Measurements from ENCODE around the gene CREBRF.
A peak's percentile ranks its signal among the peaks of the same experiment; 100 is the strongest.
"Not testable (repeated sequence)": the region's sequence is repeated elsewhere in the genome, so short reads cannot be mapped to it uniquely, and the experiment has no call there.

CREBRF gene

DNA sequence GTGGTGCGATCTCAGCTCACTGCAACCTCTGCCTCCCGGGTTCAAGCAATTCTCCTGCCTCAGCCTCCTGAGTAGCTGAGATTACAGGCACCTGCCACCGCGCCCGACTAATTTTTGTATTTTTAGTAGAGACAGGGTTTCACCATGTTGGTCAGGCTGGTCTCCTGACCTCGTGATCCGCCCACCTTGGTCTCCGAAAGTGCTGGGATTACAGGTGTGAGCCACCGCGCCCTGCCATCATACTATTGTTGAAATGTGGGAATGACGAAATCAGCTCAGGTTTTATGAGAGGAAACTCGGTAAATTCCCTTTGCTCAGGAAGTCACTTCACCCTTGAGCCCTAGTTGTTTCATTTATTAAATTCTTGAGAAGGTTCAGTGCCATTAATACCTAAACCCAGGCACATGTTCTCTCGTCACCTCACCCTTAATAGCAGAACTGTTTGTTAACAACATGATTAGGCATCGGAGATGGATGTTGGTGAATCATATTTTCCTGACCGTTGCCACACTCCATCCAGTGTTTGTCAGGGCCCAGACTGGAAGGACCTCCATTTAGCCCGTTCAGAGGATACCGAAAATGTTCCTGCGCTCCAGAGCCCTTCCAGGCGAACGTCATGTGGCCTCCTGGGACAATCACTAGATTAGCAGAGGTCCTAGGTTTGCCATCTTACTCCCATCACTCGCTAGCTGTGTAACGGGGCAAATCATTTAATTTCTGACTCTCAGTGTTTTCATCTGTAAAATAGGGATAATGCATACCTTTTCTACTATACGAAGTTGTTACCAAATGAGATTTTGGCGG lies 20.0 kb upstream of the CREBRF start:
- Histone ChIP-seq H3K4me1 (ENCODE audit: control insufficient read depth, insufficient read depth, low read length) (peaks cover 3% of the 10 kb centered on the region), H3K9ac (ENCODE audit: low read length in 2 of 2) (no peak overlapping the region), H3K36me3 (ENCODE audit: control insufficient read depth in 2 of 2, insufficient read depth in 2 of 2, low read length in 2 of 2) (peaks cover 0 to 8% of the 10 kb centered on the region in 2 donors), H3K4me3 (ENCODE audit: low read length in 2 of 2) (no peak overlapping the region), H3K27me3 (ENCODE audit: control insufficient read depth in 1 of 2, insufficient read depth in 2 of 2, low read length in 2 of 2) (no peaks in the 10 kb centered on the region), H3K27ac (ENCODE audit: low read length) (no peak overlapping the region), H3K9me3 (ENCODE audit: control insufficient read depth in 2 of 2, low read length in 2 of 2) (no peaks in the 10 kb centered on the region)

DNA sequence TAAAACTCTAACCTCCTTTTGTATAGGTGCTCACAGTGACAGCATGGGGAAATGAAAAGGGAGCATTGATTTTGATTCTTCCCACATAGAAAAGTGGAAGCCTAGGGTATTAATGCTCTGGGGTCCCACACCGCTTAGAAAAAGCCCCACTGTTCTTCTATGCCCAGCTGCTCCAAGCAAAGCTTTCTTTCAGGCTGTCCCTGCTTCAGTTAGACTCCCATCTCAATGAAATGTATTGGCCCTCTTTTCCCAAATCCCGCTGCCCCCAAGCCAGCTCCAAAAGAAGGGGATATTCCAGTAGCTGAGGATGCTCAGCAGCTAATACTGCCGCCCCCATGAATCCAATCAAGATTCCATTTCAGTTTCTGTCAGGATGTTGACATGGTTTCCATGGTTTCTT lies 17.0 kb upstream of the CREBRF start:
- Histone ChIP-seq H3K36me3 (ENCODE audit: control insufficient read depth in 2 of 2, insufficient read depth in 2 of 2, low read length in 2 of 2) (peaks cover 0 to 8% of the 10 kb centered on the region in 2 donors), H3K9me3 (ENCODE audit: control insufficient read depth in 2 of 2, low read length in 2 of 2) (no peaks in the 10 kb centered on the region), H3K27me3 (ENCODE audit: control insufficient read depth in 1 of 2, insufficient read depth in 2 of 2, low read length in 2 of 2) (no peaks in the 10 kb centered on the region), H3K27ac (ENCODE audit: low read length) (no peak overlapping the region), H3K4me3 (ENCODE audit: low read length in 2 of 2) (no peak overlapping the region), H3K4me1 (ENCODE audit: control insufficient read depth, insufficient read depth, low read length) (peaks cover 3% of the 10 kb centered on the region), H3K9ac (ENCODE audit: low read length in 2 of 2) (no peak overlapping the region)

DNA sequence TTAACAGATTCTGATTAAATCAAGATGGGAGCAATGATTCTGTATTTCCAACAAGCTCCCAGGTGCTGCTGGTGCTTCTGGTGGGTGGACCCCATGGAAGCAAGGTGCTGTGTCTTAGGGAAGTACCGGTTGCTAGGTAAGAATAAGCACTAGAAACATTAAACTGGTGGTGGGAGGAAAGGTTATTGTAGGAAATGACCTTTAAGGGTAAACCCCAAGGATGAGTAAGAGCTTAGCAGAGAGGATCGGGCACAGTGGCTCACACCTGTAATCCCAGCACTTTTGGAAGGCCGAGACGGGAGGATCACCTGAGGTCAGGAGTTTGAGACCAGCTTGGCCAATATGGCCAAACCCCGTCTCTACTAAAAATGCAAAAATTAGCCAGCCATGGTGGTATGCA lies 16.2 kb upstream of the CREBRF start:
- no peak overlapping the region for H3K9ac ChIP-seq (ENCODE audit: low read length in 2 of 2)
- no peaks in the 10 kb centered on the region for H3K27me3 ChIP-seq (ENCODE audit: control insufficient read depth in 1 of 2, insufficient read depth in 2 of 2, low read length in 2 of 2)
- peaks cover 0 to 4% of the 10 kb centered on the region in 2 donors for H3K36me3 ChIP-seq (ENCODE audit: control insufficient read depth in 2 of 2, insufficient read depth in 2 of 2, low read length in 2 of 2)
- no peak overlapping the region for H3K27ac ChIP-seq (ENCODE audit: low read length)
- no peak overlapping the region for H3K4me3 ChIP-seq (ENCODE audit: low read length in 2 of 2)
- H3K4me1 ChIP-seq (ENCODE audit: control insufficient read depth, insufficient read depth, low read length) = peaks cover 3% of the 10 kb centered on the region
- H3K9me3 ChIP-seq (ENCODE audit: control insufficient read depth in 2 of 2, low read length in 2 of 2) = no peaks in the 10 kb centered on the region

DNA sequence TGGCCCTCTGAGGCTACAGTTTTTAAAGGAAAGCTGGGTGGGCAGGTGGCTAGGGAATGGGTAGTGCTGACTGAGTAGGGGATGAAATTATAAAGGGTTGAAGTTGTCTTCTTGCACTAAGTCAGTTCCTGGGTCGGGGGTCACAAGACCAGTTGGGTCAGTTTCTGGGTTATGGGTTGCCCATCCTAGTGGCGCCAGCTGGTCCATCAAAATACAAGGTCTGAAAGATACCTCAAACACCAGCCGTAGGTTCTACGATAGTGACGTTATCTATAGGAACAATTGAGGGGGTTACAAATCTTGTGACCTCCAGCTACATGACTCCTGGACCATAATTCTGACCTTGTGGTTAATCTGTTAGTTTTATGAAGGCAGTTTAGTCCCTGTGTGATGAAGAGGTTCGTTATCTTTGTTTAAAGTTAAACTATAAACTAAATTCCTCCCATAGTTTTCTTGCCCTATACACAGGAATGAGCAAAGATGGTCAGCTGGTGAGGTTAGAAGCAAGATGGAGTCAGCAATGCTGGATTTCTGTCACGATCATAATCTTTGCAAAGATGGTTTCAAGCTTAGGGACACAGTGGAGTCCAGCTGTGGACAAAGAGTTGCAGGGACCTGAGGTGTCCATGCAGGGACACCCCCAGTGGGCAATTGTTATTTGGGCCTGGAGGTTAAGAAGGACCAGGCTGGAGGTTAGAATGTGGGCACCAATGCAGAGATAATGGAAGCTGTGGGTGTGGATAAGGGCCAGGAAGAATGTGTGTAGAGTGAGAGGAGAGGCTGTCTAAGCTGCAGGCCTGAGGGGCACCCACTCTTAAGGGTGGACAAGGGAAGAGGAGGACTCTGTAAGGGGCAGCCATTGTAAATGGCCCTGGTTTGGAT lies 14.0 kb upstream of the CREBRF start:
- no peak overlapping the region for H3K9ac ChIP-seq (ENCODE audit: low read length in 2 of 2)

DNA sequence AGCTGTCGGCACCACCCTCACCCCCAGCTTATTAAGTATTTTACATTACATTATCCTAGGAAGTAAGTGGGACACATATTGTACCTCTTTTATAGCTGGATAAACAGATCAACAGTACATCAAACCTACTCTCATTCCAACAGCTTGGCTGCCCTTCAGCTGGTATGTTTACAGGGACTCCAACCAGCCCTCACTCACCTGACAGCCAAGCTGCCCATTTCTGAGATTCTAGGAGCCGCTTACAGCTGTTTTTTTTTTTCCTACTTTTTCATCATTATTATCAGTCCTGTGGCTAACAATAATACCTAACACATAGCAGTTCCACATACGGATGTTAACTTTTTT lies 13.4 kb upstream of the CREBRF start:
- Histone ChIP-seq H3K9ac (ENCODE audit: low read length in 2 of 2) (no peak overlapping the region), H3K36me3 (ENCODE audit: control insufficient read depth in 2 of 2, insufficient read depth in 2 of 2, low read length in 2 of 2) (no peaks in the 10 kb centered on the region), H3K4me3 (ENCODE audit: low read length in 2 of 2) (no peak overlapping the region), H3K27me3 (ENCODE audit: control insufficient read depth in 1 of 2, insufficient read depth in 2 of 2, low read length in 2 of 2) (no peaks in the 10 kb centered on the region), H3K4me1 (ENCODE audit: control insufficient read depth, insufficient read depth, low read length) (no peaks in the 10 kb centered on the region), H3K27ac (ENCODE audit: low read length) (no peak overlapping the region), H3K9me3 (ENCODE audit: control insufficient read depth in 2 of 2, low read length in 2 of 2) (no peaks in the 10 kb centered on the region)

More for the DNA sequence above, 14.0 kb upstream of the CREBRF start:
- H3K4me1 ChIP-seq (ENCODE audit: control insufficient read depth, insufficient read depth, low read length) = no peaks in the 10 kb centered on the region
- H3K9me3 ChIP-seq (ENCODE audit: control insufficient read depth in 2 of 2, low read length in 2 of 2) = no peaks in the 10 kb centered on the region
- no peak overlapping the region for H3K27ac ChIP-seq (ENCODE audit: low read length)
- H3K27me3 ChIP-seq (ENCODE audit: control insufficient read depth in 1 of 2, insufficient read depth in 2 of 2, low read length in 2 of 2) = no peaks in the 10 kb centered on the region
- H3K4me3 ChIP-seq (ENCODE audit: low read length in 2 of 2) = no peak overlapping the region
- H3K36me3 ChIP-seq (ENCODE audit: control insufficient read depth in 2 of 2, insufficient read depth in 2 of 2, low read length in 2 of 2) = no peaks in the 10 kb centered on the region

DNA sequence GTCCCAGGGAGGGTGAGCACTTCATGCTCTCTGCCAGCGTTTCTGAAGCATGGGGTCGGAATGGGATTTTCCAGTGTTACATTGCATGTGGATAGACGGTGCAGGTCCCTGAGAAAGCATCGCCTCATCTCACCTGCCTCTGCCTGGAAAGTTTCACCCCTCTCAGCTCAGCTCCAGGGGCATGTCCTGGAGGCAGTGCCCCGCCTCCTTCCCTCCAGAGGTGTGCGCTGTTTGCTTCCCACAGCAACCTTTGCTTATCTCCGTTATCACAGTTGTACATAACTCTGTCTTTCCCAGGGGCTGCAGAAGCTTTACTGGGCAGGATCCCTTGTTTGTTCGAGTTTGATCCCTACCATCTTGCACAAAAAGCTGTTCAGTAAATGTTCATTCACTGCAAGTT lies 10.7 kb upstream of the CREBRF start:
- no peaks in the 10 kb centered on the region for H3K36me3 ChIP-seq (ENCODE audit: control insufficient read depth in 2 of 2, insufficient read depth in 2 of 2, low read length in 2 of 2)
- H3K4me1 ChIP-seq (ENCODE audit: control insufficient read depth, insufficient read depth, low read length) = no peaks in the 10 kb centered on the region
- no peak overlapping the region for H3K4me3 ChIP-seq (ENCODE audit: low read length in 2 of 2)
- H3K9ac ChIP-seq (ENCODE audit: low read length in 2 of 2) = no peak overlapping the region
- no peak overlapping the region for H3K27ac ChIP-seq (ENCODE audit: low read length)
- no peaks in the 10 kb centered on the region for H3K9me3 ChIP-seq (ENCODE audit: control insufficient read depth in 2 of 2, low read length in 2 of 2)
- H3K27me3 ChIP-seq (ENCODE audit: control insufficient read depth in 1 of 2, insufficient read depth in 2 of 2, low read length in 2 of 2) = no peaks in the 10 kb centered on the region

DNA sequence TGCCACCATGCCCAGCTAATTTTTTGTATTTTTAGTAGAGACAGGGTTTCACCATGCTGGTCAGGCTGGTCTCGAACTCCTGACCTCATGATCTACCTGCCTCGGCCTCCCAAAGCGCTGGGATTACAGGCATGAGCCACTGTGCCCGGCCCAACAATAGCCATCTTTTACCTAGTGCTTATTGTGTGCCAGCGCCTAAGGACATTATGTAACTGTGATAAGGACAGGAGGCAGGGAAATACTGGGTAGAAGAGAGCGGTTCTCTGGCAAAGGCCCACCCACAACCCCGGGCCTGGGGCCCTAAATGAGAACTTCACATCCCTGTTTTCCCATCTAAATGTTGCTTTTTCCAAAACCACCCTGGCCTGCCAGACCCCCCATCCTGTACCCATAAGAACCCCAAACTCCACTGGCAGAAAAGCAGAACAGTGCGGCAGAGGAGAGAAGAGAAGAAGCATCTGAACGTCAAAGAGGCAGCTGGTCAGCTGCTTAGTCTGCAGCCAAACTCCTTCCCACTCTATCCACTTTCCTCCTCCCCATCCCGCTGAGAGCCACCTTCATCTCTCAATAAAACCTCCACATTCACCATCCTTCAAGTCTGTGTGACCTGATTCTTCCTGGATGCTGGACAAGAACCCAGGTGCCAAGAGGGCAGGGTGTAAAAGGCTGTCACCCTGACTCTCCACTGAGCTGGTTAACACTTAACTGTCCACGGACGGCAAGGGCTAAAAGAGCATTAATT lies 8.9 kb upstream of the CREBRF start:
- not testable (repeated sequence) for H3K9ac ChIP-seq (ENCODE audit: low read length in 2 of 2); H3K4me1 ChIP-seq (ENCODE audit: control insufficient read depth, insufficient read depth, low read length); H3K27ac ChIP-seq (ENCODE audit: low read length); H3K36me3 ChIP-seq (ENCODE audit: control insufficient read depth in 2 of 2, insufficient read depth in 2 of 2, low read length in 2 of 2); H3K4me3 ChIP-seq (ENCODE audit: low read length in 2 of 2); H3K9me3 ChIP-seq (ENCODE audit: control insufficient read depth in 2 of 2, low read length in 2 of 2); H3K27me3 ChIP-seq (ENCODE audit: control insufficient read depth in 1 of 2, insufficient read depth in 2 of 2, low read length in 2 of 2)

DNA sequence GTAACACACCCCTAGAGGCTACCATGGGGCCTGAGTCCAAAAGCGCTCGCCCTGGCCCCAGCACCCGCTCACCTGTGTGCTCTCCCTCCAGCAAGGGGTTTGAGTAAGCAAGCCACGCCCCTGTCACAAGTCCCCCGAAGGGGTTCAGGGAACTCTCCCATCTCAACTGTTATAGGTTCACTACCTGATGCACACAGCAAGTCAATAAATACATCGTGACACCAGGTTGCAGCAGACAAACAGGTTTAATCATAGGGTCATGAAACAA lies 8.4 kb upstream of the CREBRF start:
- H3K9me3 ChIP-seq (ENCODE audit: control insufficient read depth in 2 of 2, low read length in 2 of 2) = no peaks in the 10 kb centered on the region
- H3K4me1 ChIP-seq (ENCODE audit: control insufficient read depth, insufficient read depth, low read length) = no peaks in the 10 kb centered on the region
- H3K9ac ChIP-seq (ENCODE audit: low read length in 2 of 2) = no peak overlapping the region
- H3K4me3 ChIP-seq (ENCODE audit: low read length in 2 of 2) = no peak overlapping the region
- no peak overlapping the region for H3K27ac ChIP-seq (ENCODE audit: low read length)
- H3K27me3 ChIP-seq (ENCODE audit: control insufficient read depth in 1 of 2, insufficient read depth in 2 of 2, low read length in 2 of 2) = peaks cover 0 to 1% of the 10 kb centered on the region in 2 donors
- H3K36me3 ChIP-seq (ENCODE audit: control insufficient read depth in 2 of 2, insufficient read depth in 2 of 2, low read length in 2 of 2) = no peaks in the 10 kb centered on the region

DNA sequence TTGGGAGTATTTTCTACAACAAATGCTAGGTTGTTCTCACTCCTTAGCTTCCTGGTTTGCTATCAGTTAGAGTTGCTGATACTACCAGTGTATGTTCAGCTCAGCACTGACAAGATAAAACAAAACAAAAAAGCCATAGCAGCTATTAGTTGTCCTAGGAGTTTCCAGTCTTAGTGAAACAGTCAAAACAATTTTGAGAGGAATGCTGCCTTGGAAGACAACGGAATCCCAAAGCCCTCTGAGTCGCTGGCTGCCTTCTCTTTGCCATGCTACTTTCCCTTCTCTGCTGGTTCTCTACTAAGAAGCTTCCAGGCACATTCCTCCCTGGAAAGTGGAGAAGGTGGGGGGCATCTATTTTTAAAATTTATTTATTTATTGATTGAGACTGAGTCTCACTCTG lies 5.4 kb upstream of the CREBRF start:
- H3K9ac ChIP-seq (ENCODE audit: low read length in 2 of 2) = no peak overlapping the region
- H3K4me3 ChIP-seq (ENCODE audit: low read length in 2 of 2) = peak overlapping the region in 1 of 2 donors; percentile 22
- no peaks in the 10 kb centered on the region for H3K9me3 ChIP-seq (ENCODE audit: control insufficient read depth in 2 of 2, low read length in 2 of 2)
- peaks cover 4% of the 10 kb centered on the region for H3K4me1 ChIP-seq (ENCODE audit: control insufficient read depth, insufficient read depth, low read length)
- no peak overlapping the region for H3K27ac ChIP-seq (ENCODE audit: low read length)
- peaks cover 3 to 5% of the 10 kb centered on the region in 2 donors for H3K27me3 ChIP-seq (ENCODE audit: control insufficient read depth in 1 of 2, insufficient read depth in 2 of 2, low read length in 2 of 2)
- no peaks in the 10 kb centered on the region for H3K36me3 ChIP-seq (ENCODE audit: control insufficient read depth in 2 of 2, insufficient read depth in 2 of 2, low read length in 2 of 2)

DNA sequence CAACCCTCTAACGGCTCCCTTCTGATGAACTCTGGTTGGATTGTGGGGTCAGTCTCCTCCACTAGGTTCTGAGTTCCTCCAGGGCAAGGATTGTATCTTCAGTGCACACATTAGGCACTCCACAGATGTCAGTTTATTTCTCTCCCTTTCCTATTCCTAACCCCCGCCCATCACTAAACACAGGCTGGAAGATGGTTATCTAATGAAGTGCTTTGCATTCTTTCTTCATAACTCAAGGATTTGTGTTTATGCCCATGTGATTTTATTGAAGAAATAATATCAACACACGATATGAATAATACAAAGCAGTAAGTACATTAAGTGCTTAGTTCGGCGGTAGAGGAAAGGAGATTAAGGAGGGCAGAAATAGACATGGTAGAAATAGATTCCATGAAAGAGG lies 4.4 kb upstream of the CREBRF start:
- no peak overlapping the region for H3K9ac ChIP-seq (ENCODE audit: low read length in 2 of 2)
- no peak overlapping the region for H3K27ac ChIP-seq (ENCODE audit: low read length)
- H3K36me3 ChIP-seq (ENCODE audit: control insufficient read depth in 2 of 2, insufficient read depth in 2 of 2, low read length in 2 of 2) = no peaks in the 10 kb centered on the region
- H3K4me1 ChIP-seq (ENCODE audit: control insufficient read depth, insufficient read depth, low read length) = peaks cover 4% of the 10 kb centered on the region
- no peaks in the 10 kb centered on the region for H3K9me3 ChIP-seq (ENCODE audit: control insufficient read depth in 2 of 2, low read length in 2 of 2)
- H3K4me3 ChIP-seq (ENCODE audit: low read length in 2 of 2) = no peak overlapping the region
- H3K27me3 ChIP-seq (ENCODE audit: control insufficient read depth in 1 of 2, insufficient read depth in 2 of 2, low read length in 2 of 2) = peaks cover 3 to 5% of the 10 kb centered on the region in 2 donors
